ENCODE measurements around the gene RACGAP1. TPM values are rescaled to one million over a fixed set of nuclear protein-coding genes. Genes with fewer than 3 reads are reported as not detected.
A peak's percentile ranks its signal among the peaks of the same experiment; 100 is the strongest.

The RACGAP1 gene
- total and polyA plus RNA-seq, 2 donors (not counting 1 experiment from before 2014, with no cell fraction given), result 4.1 to 14.2 TPM

DNA sequence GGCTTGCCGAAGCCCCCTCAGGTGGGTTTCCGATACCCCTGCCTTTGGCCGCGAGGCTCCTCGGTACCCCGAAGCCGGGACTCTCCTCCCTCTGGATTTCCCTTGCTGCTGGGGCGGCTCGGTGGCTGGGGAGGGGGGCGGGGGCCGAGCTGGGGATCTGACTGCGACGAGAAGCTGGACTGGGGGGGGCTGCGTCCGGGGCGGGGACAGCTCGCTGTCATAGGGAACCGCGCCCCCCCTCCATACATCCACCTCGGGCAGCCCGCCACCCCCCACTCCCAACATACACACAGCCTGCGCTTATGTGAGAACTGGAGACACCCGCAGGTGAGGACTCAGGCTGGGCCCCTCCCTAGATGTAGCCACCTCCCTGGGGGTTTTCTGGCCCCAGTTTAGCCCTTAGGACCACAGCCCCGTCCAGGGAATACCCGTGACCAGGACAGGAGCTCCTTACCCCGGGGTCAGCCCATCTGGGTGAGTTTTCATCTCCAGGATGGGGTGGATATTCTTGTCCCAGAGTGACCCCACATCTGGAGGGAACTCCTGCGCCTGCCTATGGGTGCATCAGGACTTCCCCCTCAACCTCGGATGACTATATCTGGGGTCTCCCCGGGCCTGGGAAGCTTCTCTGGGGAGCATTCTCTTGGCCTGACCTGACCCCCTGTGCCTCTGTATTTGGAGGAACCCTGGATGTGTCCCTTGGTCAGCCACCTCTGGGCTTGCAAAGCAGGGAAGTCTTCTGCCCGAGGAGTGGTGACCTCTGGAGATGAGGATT lies 32.8 kb upstream of the RACGAP1 start:
- Mint-ChIP-seq H3K9me3 (ENCODE audit: insufficient read depth) (no peaks in the 10 kb centered on the region), H3K4me1 (peaks cover 19% of the 10 kb centered on the region), H3K4me3 (peak overlapping the region; percentile 70), H3K27me3 (peaks cover 59% of the 10 kb centered on the region), H3K27ac (no peak overlapping the region)
- ChIA-PET CTCF (interaction anchor here (0.6 to 4.2 kb wide), 5 partner anchors 13 to 281 kb away, joined by 3 to 23 read pairs (median 3); partner anchors contain the start of gene SMARCD1), POLR2A (no interaction called here)
- H4K20me1 ChIP-seq (ENCODE audit: control insufficient read depth, insufficient read depth, low read length, poor library complexity, severe bottlenecking), result no peaks in the 10 kb centered on the region
- H3K27ac ChIP-seq (ENCODE audit: low read length in 2 of 2), result no peak overlapping the region
- peaks cover 0 to 47% (median 17%) of the 10 kb centered on the region in 4 experiments for H3K27me3 ChIP-seq (replicated peaks in 1 of 4; ENCODE audit: control extremely low read depth in 1 of 4, control insufficient read depth in 3 of 4, insufficient read depth in 4 of 4, low read length in 3 of 4)
- ATAC-seq (ENCODE audit: low read depth) (no peak), DNase-seq (no peak)
- no peak overlapping the region for H3K9ac ChIP-seq (ENCODE audit: low read length)
- H3K4me2 ChIP-seq (replicated peaks; ENCODE audit: low read depth, low read length, poor library complexity, severe bottlenecking), result peak overlapping the region; percentile 94
- H3K9me3 ChIP-seq (ENCODE audit: control extremely low read depth in 1 of 3, control insufficient read depth in 2 of 3, insufficient read depth in 1 of 3, low read length in 2 of 3), result peaks cover 0 to 4% (median 0%) of the 10 kb centered on the region in 3 donors
- no peak for TF ChIP-seq EZH2 (IDR thresholded peaks at IDR 0.05; ENCODE audit: borderline replicate concordance, insufficient read depth, low read depth, low read length, poor library complexity, severe bottlenecking)
- TF ChIP-seq, protein P1, sequence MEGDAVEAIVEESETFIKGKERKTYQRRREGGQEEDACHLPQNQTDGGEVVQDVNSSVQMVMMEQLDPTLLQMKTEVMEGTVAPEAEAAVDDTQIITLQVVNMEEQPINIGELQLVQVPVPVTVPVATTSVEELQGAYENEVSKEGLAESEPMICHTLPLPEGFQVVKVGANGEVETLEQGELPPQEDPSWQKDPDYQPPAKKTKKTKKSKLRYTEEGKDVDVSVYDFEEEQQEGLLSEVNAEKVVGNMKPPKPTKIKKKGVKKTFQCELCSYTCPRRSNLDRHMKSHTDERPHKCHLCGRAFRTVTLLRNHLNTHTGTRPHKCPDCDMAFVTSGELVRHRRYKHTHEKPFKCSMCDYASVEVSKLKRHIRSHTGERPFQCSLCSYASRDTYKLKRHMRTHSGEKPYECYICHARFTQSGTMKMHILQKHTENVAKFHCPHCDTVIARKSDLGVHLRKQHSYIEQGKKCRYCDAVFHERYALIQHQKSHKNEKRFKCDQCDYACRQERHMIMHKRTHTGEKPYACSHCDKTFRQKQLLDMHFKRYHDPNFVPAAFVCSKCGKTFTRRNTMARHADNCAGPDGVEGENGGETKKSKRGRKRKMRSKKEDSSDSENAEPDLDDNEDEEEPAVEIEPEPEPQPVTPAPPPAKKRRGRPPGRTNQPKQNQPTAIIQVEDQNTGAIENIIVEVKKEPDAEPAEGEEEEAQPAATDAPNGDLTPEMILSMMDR (IDR thresholded peaks at IDR 0.05), result no peak
- no peaks in the 10 kb centered on the region for H3K36me3 ChIP-seq (replicated peaks in 1 of 2; ENCODE audit: control extremely low read depth in 1 of 2, control insufficient read depth in 1 of 2, extremely low read depth in 1 of 2, insufficient read depth in 2 of 2, low read length in 1 of 2)
- no peak overlapping the region for H2AFZ ChIP-seq (ENCODE audit: insufficient read depth, low read depth, low read length, poor library complexity, severe bottlenecking)
- intact Hi-C loops (cut with micrococcal nuclease), result loop anchor here (5.0 kb wide), 1 partner anchor 191 kb away; no protein-coding TSS in a partner anchor
- peaks cover 22 to 23% of the 10 kb centered on the region in 2 donors for H3K4me1 ChIP-seq (ENCODE audit: control insufficient read depth in 2 of 2, insufficient read depth in 2 of 2, low read length in 2 of 2)
- H3K79me2 ChIP-seq (ENCODE audit: control insufficient read depth, insufficient read depth, low read length), result no peaks in the 10 kb centered on the region
- peak overlapping the region in 2 of 5 experiments; percentile 19 to 62 for H3K4me3 ChIP-seq (ENCODE audit: control extremely low read depth in 1 of 5, extremely low read depth in 1 of 5, insufficient read depth in 1 of 5, low read depth in 2 of 5, low read length in 4 of 5)
- 27% methylated on average over 20 of the region's 30 CpGs for WGBS (ENCODE audit: insufficient coverage)

Measured in B cell (primary cell).